HepG2 (cell line): ENCODE results near the gene SPANXN5.

Source experiments
- EP300 ChIP-seq, 3 experiments: sonication (generic) in 1 of 3; formaldehyde crosslinking in 1 of 3; IDR thresholded peaks; 2 replicates each; pipeline versions ENCODE4 v1.5.1 to v1.6.1; 2011 to 2020; ENCODE audit warnings: low read depth in 2 of 3, low read length in 2 of 3, borderline replicate concordance in 1 of 3, improper control_type of control experiment in 1 of 3, mild to moderate bottlenecking in 1 of 3, missing genetic modification reagents in 1 of 3, moderate library complexity in 1 of 3
- GFI1 ChIP-seq: sonication (generic); formaldehyde crosslinking; IDR thresholded peaks from 2 replicates; pipeline ENCODE4 v1.5.0; 2020; ENCODE audit warnings: missing genetic modification reagents, mild to moderate bottlenecking, borderline replicate concordance
- KAT7 ChIP-seq: IDR thresholded peaks from 2 replicates; pipeline ENCODE4 v1.6.1; 2018; ENCODE audit warnings: borderline replicate concordance, missing compliant biosample characterization
- NAIF1 ChIP-seq: sonication (generic); formaldehyde crosslinking; IDR thresholded peaks from 2 replicates; pipeline ENCODE4 v1.5.0; 2020; ENCODE audit warnings: mild to moderate bottlenecking, missing genetic modification reagents, borderline replicate concordance
- NFKBIZ ChIP-seq: IDR thresholded peaks from 2 replicates; pipeline ENCODE4 v1.6.1; 2018; ENCODE audit warnings: missing genetic modification reagents, missing compliant biosample characterization
- RAD21 ChIP-seq: fragments of 450-650 bp; formaldehyde crosslinking; IDR thresholded peaks from 2 replicates; pipeline ENCODE4 v1.5.0; 2020; ENCODE audit warnings: mild to moderate bottlenecking
- RFX5 ChIP-seq: IDR thresholded peaks from 2 replicates; pipeline ENCODE4 v1.6.1; 2011; ENCODE audit warnings: low read depth, low read length, improper control_type of control experiment
- SIN3A ChIP-seq: IDR thresholded peaks from 2 replicates; pipeline ENCODE4 v1.6.1; 2011; ENCODE audit warnings: low read depth, mild to moderate bottlenecking, control low read depth, low read length, borderline replicate concordance
- ZNF615 ChIP-seq: sonication (generic); formaldehyde crosslinking; IDR thresholded peaks from 2 replicates; pipeline ENCODE4 v1.5.0; 2020; ENCODE audit warnings: mild to moderate bottlenecking, missing genetic modification reagents, borderline replicate concordance
- TF ChIP-seq, protein P1 (sequence below): sonication (generic); formaldehyde crosslinking; IDR thresholded peaks from 2 replicates; pipeline ENCODE4 v1.4.0; 2020; ENCODE audit warnings: low read depth, missing genetic modification reagents
- TF ChIP-seq, protein P2 (sequence below): sonication (generic); formaldehyde crosslinking; IDR thresholded peaks from 2 replicates; pipeline ENCODE4 v1.5.0; 2020; ENCODE audit warnings: mild to moderate bottlenecking, missing genetic modification reagents, moderate library complexity
- TF ChIP-seq, protein P3 (sequence below), 2 experiments: sonication (generic) in 1 of 2; formaldehyde crosslinking in 1 of 2; IDR thresholded peaks; 2 replicates each; pipeline versions ENCODE4 v1.5.1 to v1.6.1; 2011 to 2020; ENCODE audit warnings: borderline replicate concordance in 1 of 2, low read depth in 1 of 2, low read length in 1 of 2, mild to moderate bottlenecking in 1 of 2, missing genetic modification reagents in 1 of 2, moderate library complexity in 1 of 2
- TF ChIP-seq, protein P4 (sequence below): sonication (generic); formaldehyde crosslinking; IDR thresholded peaks from 2 replicates; pipeline ENCODE4 v1.4.0; 2020; ENCODE audit warnings: missing genetic modification reagents

DNA sequence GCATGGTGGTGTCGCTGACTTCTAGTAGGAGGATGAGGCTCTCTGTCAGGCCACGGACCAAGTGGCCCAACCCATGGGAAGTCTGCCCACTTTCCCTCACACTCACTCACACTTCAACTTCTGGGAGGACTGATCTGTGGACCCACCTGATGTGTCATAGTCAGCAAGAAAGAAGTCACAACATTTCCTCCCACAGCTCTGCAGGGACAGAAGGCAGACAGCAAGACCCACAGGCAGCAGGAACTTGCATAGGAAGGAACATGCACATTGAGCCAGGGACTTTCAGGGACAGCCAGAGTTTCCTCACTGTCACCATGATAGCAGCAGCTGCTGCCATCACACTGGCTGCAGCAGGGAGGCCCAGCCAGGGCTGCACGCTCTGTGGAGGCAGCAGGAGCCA is 33.3 kb upstream of the SPANXN5 start:
- TF ChIP-seq, protein P1, sequence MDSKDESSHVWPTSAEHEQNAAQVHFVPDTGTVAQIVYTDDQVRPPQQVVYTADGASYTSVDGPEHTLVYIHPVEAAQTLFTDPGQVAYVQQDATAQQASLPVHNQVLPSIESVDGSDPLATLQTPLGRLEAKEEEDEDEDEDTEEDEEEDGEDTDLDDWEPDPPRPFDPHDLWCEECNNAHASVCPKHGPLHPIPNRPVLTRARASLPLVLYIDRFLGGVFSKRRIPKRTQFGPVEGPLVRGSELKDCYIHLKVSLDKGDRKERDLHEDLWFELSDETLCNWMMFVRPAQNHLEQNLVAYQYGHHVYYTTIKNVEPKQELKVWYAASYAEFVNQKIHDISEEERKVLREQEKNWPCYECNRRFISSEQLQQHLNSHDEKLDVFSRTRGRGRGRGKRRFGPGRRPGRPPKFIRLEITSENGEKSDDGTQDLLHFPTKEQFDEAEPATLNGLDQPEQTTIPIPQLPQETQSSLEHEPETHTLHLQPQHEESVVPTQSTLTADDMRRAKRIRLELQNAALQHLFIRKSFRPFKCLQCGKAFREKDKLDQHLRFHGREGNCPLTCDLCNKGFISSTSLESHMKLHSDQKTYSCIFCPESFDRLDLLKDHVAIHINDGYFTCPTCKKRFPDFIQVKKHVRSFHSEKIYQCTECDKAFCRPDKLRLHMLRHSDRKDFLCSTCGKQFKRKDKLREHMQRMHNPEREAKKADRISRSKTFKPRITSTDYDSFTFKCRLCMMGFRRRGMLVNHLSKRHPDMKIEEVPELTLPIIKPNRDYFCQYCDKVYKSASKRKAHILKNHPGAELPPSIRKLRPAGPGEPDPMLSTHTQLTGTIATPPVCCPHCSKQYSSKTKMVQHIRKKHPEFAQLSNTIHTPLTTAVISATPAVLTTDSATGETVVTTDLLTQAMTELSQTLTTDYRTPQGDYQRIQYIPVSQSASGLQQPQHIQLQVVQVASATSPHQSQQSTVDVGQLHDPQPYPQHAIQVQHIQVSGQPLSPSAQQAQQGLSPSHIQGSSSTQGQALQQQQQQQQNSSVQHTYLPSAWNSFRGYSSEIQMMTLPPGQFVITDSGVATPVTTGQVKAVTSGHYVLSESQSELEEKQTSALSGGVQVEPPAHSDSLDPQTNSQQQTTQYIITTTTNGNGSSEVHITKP (CRISPR knock-in tag): no peak
- TF ChIP-seq, protein P2, sequence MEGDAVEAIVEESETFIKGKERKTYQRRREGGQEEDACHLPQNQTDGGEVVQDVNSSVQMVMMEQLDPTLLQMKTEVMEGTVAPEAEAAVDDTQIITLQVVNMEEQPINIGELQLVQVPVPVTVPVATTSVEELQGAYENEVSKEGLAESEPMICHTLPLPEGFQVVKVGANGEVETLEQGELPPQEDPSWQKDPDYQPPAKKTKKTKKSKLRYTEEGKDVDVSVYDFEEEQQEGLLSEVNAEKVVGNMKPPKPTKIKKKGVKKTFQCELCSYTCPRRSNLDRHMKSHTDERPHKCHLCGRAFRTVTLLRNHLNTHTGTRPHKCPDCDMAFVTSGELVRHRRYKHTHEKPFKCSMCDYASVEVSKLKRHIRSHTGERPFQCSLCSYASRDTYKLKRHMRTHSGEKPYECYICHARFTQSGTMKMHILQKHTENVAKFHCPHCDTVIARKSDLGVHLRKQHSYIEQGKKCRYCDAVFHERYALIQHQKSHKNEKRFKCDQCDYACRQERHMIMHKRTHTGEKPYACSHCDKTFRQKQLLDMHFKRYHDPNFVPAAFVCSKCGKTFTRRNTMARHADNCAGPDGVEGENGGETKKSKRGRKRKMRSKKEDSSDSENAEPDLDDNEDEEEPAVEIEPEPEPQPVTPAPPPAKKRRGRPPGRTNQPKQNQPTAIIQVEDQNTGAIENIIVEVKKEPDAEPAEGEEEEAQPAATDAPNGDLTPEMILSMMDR: no peak
- no peak for TF ChIP-seq ZNF615 (CRISPR knock-in tag)
- no peak for TF ChIP-seq KAT7 (CRISPR knock-in tag)
- TF ChIP-seq, protein P3, sequence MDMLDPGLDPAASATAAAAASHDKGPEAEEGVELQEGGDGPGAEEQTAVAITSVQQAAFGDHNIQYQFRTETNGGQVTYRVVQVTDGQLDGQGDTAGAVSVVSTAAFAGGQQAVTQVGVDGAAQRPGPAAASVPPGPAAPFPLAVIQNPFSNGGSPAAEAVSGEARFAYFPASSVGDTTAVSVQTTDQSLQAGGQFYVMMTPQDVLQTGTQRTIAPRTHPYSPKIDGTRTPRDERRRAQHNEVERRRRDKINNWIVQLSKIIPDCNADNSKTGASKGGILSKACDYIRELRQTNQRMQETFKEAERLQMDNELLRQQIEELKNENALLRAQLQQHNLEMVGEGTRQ (IDR thresholded peaks at IDR 0.05; ENCODE audit: low read depth, low read length): no peak
- TF ChIP-seq, protein P3 (CRISPR knock-in tag; IDR thresholded peaks at IDR 0.05; ENCODE audit: borderline replicate concordance): no peak
- TF ChIP-seq, protein P4, sequence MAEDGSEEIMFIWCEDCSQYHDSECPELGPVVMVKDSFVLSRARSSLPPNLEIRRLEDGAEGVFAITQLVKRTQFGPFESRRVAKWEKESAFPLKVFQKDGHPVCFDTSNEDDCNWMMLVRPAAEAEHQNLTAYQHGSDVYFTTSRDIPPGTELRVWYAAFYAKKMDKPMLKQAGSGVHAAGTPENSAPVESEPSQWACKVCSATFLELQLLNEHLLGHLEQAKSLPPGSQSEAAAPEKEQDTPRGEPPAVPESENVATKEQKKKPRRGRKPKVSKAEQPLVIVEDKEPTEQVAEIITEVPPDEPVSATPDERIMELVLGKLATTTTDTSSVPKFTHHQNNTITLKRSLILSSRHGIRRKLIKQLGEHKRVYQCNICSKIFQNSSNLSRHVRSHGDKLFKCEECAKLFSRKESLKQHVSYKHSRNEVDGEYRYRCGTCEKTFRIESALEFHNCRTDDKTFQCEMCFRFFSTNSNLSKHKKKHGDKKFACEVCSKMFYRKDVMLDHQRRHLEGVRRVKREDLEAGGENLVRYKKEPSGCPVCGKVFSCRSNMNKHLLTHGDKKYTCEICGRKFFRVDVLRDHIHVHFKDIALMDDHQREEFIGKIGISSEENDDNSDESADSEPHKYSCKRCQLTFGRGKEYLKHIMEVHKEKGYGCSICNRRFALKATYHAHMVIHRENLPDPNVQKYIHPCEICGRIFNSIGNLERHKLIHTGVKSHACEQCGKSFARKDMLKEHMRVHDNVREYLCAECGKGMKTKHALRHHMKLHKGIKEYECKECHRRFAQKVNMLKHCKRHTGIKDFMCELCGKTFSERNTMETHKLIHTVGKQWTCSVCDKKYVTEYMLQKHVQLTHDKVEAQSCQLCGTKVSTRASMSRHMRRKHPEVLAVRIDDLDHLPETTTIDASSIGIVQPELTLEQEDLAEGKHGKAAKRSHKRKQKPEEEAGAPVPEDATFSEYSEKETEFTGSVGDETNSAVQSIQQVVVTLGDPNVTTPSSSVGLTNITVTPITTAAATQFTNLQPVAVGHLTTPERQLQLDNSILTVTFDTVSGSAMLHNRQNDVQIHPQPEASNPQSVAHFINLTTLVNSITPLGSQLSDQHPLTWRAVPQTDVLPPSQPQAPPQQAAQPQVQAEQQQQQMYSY (CRISPR knock-in tag): no peak
- TF ChIP-seq RFX5: no peak
- TF ChIP-seq RAD21 (CRISPR knock-in tag): no peak
- TF ChIP-seq GFI1 (CRISPR knock-in tag): no peak
- no peak for TF ChIP-seq NFKBIZ (CRISPR knock-in tag)
- TF ChIP-seq NAIF1 (CRISPR knock-in tag): no peak
- no peak for TF ChIP-seq SIN3A
- no peak for TF ChIP-seq EP300 (IDR thresholded peaks at IDR 0.05; ENCODE audit: low read depth in 2 of 2, low read length in 2 of 2)
- TF ChIP-seq EP300 (CRISPR knock-in tag; IDR thresholded peaks at IDR 0.05; ENCODE audit: borderline replicate concordance): no peak
